NB4 (cell line): ENCODE results near the gene RERE.

Experiments
- POLR2A ChIP-seq: IDR thresholded peaks from 2 replicates; pipeline ENCODE4 v1.6.1; 2011; ENCODE audit warnings: mild to moderate bottlenecking; ENCODE audit not compliant: insufficient read length; ENCODE audit errors: extremely low read depth
- TF ChIP-seq, protein P1 (sequence below): IDR thresholded peaks from one replicate; pipeline ENCODE4 v1.5.1; 2012; ENCODE audit warnings: low read depth, low read length

DNA sequence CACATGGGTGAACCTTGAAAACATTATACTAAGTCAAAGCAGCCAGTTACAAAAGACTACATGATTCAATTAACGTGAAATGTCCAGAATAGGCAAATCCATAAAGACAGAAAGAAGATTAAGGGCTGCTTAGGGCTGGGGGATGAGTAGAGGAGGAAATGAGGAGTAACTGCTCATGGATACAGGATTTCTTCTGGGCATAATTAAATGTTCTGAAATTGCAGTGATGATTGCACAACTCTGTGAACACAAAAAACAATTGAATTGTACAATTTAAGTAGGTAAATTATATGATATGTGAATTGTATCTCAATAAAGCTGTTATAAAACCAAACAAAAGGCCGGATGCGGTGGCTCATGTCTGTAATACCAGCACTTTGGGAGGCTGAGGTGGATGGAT is 52.2 kb downstream of the RERE start:
- TF ChIP-seq, protein P1, sequence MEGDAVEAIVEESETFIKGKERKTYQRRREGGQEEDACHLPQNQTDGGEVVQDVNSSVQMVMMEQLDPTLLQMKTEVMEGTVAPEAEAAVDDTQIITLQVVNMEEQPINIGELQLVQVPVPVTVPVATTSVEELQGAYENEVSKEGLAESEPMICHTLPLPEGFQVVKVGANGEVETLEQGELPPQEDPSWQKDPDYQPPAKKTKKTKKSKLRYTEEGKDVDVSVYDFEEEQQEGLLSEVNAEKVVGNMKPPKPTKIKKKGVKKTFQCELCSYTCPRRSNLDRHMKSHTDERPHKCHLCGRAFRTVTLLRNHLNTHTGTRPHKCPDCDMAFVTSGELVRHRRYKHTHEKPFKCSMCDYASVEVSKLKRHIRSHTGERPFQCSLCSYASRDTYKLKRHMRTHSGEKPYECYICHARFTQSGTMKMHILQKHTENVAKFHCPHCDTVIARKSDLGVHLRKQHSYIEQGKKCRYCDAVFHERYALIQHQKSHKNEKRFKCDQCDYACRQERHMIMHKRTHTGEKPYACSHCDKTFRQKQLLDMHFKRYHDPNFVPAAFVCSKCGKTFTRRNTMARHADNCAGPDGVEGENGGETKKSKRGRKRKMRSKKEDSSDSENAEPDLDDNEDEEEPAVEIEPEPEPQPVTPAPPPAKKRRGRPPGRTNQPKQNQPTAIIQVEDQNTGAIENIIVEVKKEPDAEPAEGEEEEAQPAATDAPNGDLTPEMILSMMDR, result no peak
- TF ChIP-seq POLR2A, result no peak
